Central memory CD8-positive, alpha-beta T cell (primary cell): ENCODE measurements around the gene EPB41.
A peak's percentile ranks its signal among the peaks of the same experiment; 100 is the strongest.
"Not testable (repeated sequence)": the region's sequence is repeated elsewhere in the genome, so short reads cannot be mapped to it uniquely, and the experiment has no call there.

Experiments
- ATAC-seq: fragments of 150-1000 bp; cut with Tn5 transposase; replicated peaks from 2 replicates; pipeline ENCODE4 v1.10.0; 2022; ENCODE audit warnings: mild to moderate bottlenecking, moderate FRiP score, moderate number of reproducible peaks; ENCODE audit not compliant: poor library complexity, severe bottlenecking; ENCODE audit errors: extremely low read depth
- DNase-seq, 2 donors: peaks; one replicate each; pipeline ENCODE4 v3.0.0; 2021; ENCODE audit warnings: low spot score in 2 of 2
- H3K27ac Mint-ChIP-seq: one replicate; pipeline ENCODE4 v1.8.0; 2022; ENCODE audit warnings: low read depth, mild to moderate bottlenecking, moderate library complexity, mixed read lengths
- H3K27me3 Mint-ChIP-seq: one replicate; pipeline ENCODE4 v1.8.0; 2022; ENCODE audit warnings: mixed read lengths
- H3K36me3 Mint-ChIP-seq: one replicate; pipeline ENCODE4 v1.8.0; 2022; ENCODE audit warnings: mild to moderate bottlenecking, moderate library complexity, mixed read lengths; ENCODE audit not compliant: insufficient read depth
- H3K4me1 Mint-ChIP-seq: one replicate; pipeline ENCODE4 v1.8.0; 2022; ENCODE audit warnings: mixed read lengths
- H3K4me3 Mint-ChIP-seq: one replicate; pipeline ENCODE4 v1.8.0; 2022; ENCODE audit warnings: mild to moderate bottlenecking, moderate library complexity, mixed read lengths
- H3K9me3 Mint-ChIP-seq: one replicate; pipeline ENCODE4 v1.8.0; 2022; ENCODE audit warnings: mixed read lengths

The EPB41 gene

GRCh38 chr1:29022620-29023019, 108.3 kb downstream of the EPB41 start:
- no peaks in the 10 kb centered on the region for H3K9me3 Mint-ChIP-seq
- ATAC-seq (no peak), DNase-seq (no peak)
- no peak overlapping the region for H3K4me3 Mint-ChIP-seq
- H3K4me1 Mint-ChIP-seq, result peaks cover 15% of the 10 kb centered on the region
- H3K27ac Mint-ChIP-seq, result no peak overlapping the region
- H3K27me3 Mint-ChIP-seq, result no peaks in the 10 kb centered on the region
- H3K36me3 Mint-ChIP-seq, result peaks cover 26% of the 10 kb centered on the region

- ATAC-seq, result no peak
- peaks cover 58% of the 10 kb centered on the region for H3K36me3 Mint-ChIP-seq
- H3K4me1 Mint-ChIP-seq, result peaks cover 13% of the 10 kb centered on the region
- DNase-seq, result no peak
- H3K27me3 Mint-ChIP-seq, result no peaks in the 10 kb centered on the region
- no peak overlapping the region for H3K4me3 Mint-ChIP-seq
- H3K27ac Mint-ChIP-seq, result peak overlapping the region; percentile 75
- H3K9me3 Mint-ChIP-seq, result no peaks in the 10 kb centered on the region
Observed at GRCh38 chr1:29029667-29030066, 115.3 kb downstream of the EPB41 start.

DNA sequence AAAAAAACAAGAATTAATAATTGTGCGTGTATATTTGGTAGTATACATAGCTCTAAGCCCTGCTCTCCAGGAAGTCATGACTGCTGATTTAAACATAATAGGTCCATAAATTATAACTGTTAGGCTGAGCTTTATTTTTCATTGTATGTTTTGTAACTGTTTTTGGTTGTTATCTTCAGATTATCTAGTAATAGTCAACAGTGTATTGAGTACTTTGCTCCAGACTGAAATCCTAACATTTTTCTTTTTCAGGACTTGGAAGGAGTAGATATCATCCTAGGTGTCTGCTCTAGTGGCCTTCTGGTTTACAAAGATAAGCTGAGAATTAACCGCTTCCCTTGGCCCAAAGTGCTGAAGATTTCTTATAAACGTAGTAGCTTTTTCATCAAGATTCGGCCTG, 118.5 kb downstream of the EPB41 start:
- no peaks in the 10 kb centered on the region for H3K9me3 Mint-ChIP-seq
- ATAC-seq (no peak), DNase-seq (no peak)
- no peak overlapping the region for H3K4me3 Mint-ChIP-seq
- H3K27ac Mint-ChIP-seq, result no peak overlapping the region
- no peaks in the 10 kb centered on the region for H3K27me3 Mint-ChIP-seq
- H3K36me3 Mint-ChIP-seq, result peaks cover 71% of the 10 kb centered on the region
- H3K4me1 Mint-ChIP-seq, result peaks cover 5% of the 10 kb centered on the region

DNA sequence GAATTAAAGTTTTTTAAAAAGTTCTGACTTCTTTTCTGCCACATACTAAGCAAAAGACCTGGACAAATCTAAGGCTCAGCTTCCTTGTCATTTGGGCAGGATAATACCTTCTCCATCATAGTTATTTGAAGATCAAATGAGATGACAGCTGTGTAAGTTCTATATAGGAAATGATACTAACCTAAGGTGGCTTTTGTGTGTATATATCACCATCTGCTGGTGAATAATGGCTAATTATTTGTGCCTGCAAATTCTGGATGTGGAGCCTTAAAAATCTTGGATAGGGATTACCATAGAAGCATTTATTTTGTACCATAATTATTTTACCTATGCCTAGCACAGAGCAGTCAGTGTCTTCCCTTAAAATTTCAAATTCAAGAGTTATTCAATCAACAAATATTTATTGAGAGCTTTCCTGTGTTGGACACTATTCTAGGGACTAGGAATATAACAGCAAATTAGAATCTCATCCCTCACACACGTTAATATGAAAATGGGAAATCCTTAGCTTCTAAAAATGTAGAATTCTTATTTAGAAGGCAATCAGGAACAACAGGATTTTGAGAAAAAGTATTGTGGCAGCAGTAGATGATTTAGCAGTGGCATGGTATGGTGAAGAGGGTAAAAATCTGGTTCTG, 119.6 kb downstream of the EPB41 start:
- no peak for DNase-seq
- peaks cover 5% of the 10 kb centered on the region for H3K4me1 Mint-ChIP-seq
- no peaks in the 10 kb centered on the region for H3K27me3 Mint-ChIP-seq
- H3K4me3 Mint-ChIP-seq, result no peak overlapping the region
- H3K36me3 Mint-ChIP-seq, result peaks cover 66% of the 10 kb centered on the region
- ATAC-seq, result no peak
- no peaks in the 10 kb centered on the region for H3K9me3 Mint-ChIP-seq
- peak overlapping the region; percentile 29 for H3K27ac Mint-ChIP-seq

DNA sequence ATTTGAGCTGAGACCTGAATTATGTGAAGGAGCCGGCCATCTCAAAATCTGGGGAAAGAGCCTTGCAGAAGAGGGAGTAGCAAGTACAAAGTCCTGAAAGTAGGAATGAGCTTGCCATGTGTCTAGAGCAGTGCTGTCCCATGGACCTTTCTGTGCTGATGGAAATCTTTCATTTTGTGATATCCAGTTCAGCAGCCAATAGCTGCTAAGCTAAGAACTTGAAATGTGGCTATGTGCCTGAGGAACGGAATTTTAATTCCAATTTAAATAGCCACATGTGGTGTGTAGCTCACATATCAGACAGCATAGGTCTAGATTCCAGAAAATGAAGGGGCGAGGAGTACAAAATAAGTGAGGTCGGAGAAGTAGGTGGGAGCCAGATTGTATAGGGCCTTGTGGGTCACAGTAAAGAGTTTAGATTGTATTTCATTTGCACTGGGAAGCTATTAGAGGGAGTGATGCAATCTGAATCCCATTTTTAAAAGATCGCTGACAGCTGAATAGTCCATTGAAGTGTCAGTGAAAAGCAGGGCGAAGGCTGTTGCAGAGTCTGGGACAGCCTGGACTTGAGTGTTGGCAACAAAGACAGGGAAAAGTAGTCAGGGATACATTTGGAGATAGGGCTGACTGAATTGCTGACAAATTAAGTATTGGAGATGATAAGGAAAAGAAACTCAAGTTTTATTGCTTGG, 129.1 kb downstream of the EPB41 start:
- H3K27me3 Mint-ChIP-seq, result no peaks in the 10 kb centered on the region
- no peaks in the 10 kb centered on the region for H3K9me3 Mint-ChIP-seq
- peaks cover 6% of the 10 kb centered on the region for H3K4me1 Mint-ChIP-seq
- peaks cover 52% of the 10 kb centered on the region for H3K36me3 Mint-ChIP-seq
- ATAC-seq, result no peak
- DNase-seq, result no peak
- no peak overlapping the region for H3K4me3 Mint-ChIP-seq
- H3K27ac Mint-ChIP-seq, result no peak overlapping the region

- Mint-ChIP-seq H3K27ac (no peak overlapping the region), H3K36me3 (peaks cover 55% of the 10 kb centered on the region), H3K27me3 (no peaks in the 10 kb centered on the region), H3K4me3 (no peak overlapping the region), H3K4me1 (peaks cover 6% of the 10 kb centered on the region), H3K9me3 (no peaks in the 10 kb centered on the region)
- ATAC-seq (no peak), DNase-seq (no peak)
Observed at GRCh38 chr1:29044010-29044409, 129.6 kb downstream of the EPB41 start.

DNA sequence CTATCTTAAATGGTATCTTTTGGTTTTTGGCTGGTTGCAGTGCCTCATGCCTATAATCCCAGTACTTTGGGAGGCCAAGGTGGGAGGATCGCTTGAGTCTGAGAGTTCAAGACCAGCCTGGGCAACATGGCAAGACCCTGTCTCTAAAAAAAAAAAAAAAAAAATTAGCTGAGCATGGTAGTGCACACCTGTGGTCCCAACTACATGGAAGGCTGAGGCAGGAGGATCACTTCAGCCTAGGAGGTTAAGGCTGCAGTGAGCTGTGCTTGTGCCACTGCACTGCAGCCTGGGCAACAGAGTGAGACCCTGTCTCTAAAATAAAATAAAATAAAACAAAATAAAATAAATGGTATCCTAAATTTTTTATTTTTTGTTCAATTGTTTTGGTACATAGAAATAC, 131.3 kb downstream of the EPB41 start:
- not testable (repeated sequence) for DNase-seq, H3K9me3 Mint-ChIP-seq, H3K27me3 Mint-ChIP-seq, ATAC-seq, H3K27ac Mint-ChIP-seq, H3K4me1 Mint-ChIP-seq, H3K4me3 Mint-ChIP-seq
- peaks cover 48% of the 10 kb centered on the region for H3K36me3 Mint-ChIP-seq

- Mint-ChIP-seq H3K27ac (no peak overlapping the region), H3K27me3 (no peaks in the 10 kb centered on the region), H3K36me3 (peaks cover 48% of the 10 kb centered on the region), H3K4me1 (peaks cover 6% of the 10 kb centered on the region), H3K4me3 (no peak overlapping the region), H3K9me3 (no peaks in the 10 kb centered on the region)
- DNase-seq, result no peak
- ATAC-seq, result no peak
Observed at GRCh38 chr1:29047142-29047541, 132.8 kb downstream of the EPB41 start.

- no peak for DNase-seq
- no peak overlapping the region for H3K4me3 Mint-ChIP-seq
- H3K36me3 Mint-ChIP-seq, result peaks cover 44% of the 10 kb centered on the region
- H3K4me1 Mint-ChIP-seq, result no peaks in the 10 kb centered on the region
- H3K27ac Mint-ChIP-seq, result no peak overlapping the region
- no peak for ATAC-seq
- no peaks in the 10 kb centered on the region for H3K9me3 Mint-ChIP-seq
- no peaks in the 10 kb centered on the region for H3K27me3 Mint-ChIP-seq
Observed at GRCh38 chr1:29050166-29050565, 135.8 kb downstream of the EPB41 start.

GRCh38 chr1:29052100-29052499, 137.7 kb downstream of the EPB41 start:
- no peak for DNase-seq
- no peak for ATAC-seq
- Mint-ChIP-seq H3K4me3 (no peak overlapping the region), H3K27ac (no peak overlapping the region), H3K4me1 (no peaks in the 10 kb centered on the region), H3K9me3 (no peaks in the 10 kb centered on the region), H3K36me3 (peaks cover 44% of the 10 kb centered on the region), H3K27me3 (no peaks in the 10 kb centered on the region)

DNA sequence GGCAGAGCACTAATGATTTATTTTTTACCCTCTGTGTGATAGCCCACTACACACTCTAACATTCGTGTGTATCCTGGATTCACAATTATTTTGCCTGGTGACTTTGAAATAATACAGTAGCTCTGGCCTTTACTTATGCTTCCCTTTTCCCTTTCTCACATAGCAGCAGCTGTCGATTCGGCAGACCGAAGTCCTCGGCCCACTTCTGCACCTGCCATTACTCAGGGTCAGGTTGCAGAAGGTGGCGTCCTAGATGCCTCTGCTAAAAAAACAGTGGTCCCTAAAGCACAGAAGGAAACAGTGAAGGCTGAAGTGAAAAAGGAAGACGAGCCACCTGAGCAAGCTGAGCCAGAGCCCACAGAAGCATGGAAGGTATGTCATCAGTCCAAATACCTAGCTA, 138.6 kb downstream of the EPB41 start:
- Mint-ChIP-seq H3K9me3 (no peaks in the 10 kb centered on the region), H3K4me3 (no peak overlapping the region), H3K36me3 (peaks cover 43% of the 10 kb centered on the region), H3K27me3 (no peaks in the 10 kb centered on the region), H3K4me1 (no peaks in the 10 kb centered on the region), H3K27ac (no peak overlapping the region)
- DNase-seq, result no peak
- no peak for ATAC-seq

GRCh38 chr1:29055160-29055559, 140.8 kb downstream of the EPB41 start:
- Mint-ChIP-seq H3K4me3 (no peak overlapping the region), H3K27ac (no peak overlapping the region), H3K36me3 (peaks cover 39% of the 10 kb centered on the region), H3K4me1 (no peaks in the 10 kb centered on the region), H3K9me3 (no peaks in the 10 kb centered on the region), H3K27me3 (no peaks in the 10 kb centered on the region)
- ATAC-seq, result no peak
- no peak for DNase-seq

DNA sequence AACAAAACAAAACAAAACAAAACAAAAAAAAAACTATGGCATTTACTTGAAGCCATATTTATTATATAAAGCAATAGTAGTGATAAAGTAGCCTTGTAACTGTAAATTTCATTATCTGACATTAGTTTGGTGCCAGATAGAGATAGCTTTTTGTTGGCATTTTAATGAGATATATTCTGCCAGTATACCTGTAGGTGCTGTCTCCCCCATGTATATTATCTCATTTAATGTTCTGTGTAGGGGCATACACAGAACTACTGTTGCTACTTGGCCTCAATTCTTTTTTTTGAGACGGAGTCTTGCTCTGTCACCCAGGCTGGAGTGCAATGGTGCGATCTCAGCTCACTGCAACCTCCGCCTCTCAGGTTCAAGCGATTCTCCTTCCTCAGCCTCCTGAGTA, 141.9 kb downstream of the EPB41 start:
- Mint-ChIP-seq H3K4me3 (no peak overlapping the region), H3K4me1 (peaks cover 6% of the 10 kb centered on the region), H3K27ac (no peak overlapping the region), H3K9me3 (no peaks in the 10 kb centered on the region), H3K36me3 (peaks cover 40% of the 10 kb centered on the region), H3K27me3 (no peaks in the 10 kb centered on the region)
- ATAC-seq (no peak), DNase-seq (no peak)
